Keratinocyte (primary cell): ENCODE data around the gene GADD45B. TPM values are rescaled to one million over a fixed set of nuclear protein-coding genes. Genes with fewer than 3 reads are reported as not detected.

ENCODE experiments used
- DNase-seq: peaks from one replicate; pipeline ENCODE4 v3.0.0-alpha.2; 2011; ENCODE audit warnings: low read depth, missing footprints, low spot score
- FAIRE-seq: peaks from 2 replicates; lab custom pipeline; 2011; peaks lifted over from hg19 to GRCh38; lab: Jason Lieb, UNC
- H2AFZ ChIP-seq: 2 replicates; pipeline ENCODE4 v1.6.0; 2012; ENCODE audit warnings: low read length, control low read depth, inconsistent platforms; ENCODE audit not compliant: control insufficient read depth
- H3K27ac ChIP-seq: 2 replicates; pipeline ENCODE4 v1.5.1; 2011; ENCODE audit warnings: low read length; ENCODE audit not compliant: control insufficient read depth, insufficient read depth
- H3K27me3 ChIP-seq: 3 replicates; pipeline ENCODE4 v1.6.0; 2011; ENCODE audit warnings: low read length; ENCODE audit not compliant: control insufficient read depth, insufficient read depth; ENCODE audit errors: extremely low read depth
- H3K36me3 ChIP-seq, 2 experiments: 2 replicates in 1 of 2; 3 replicates in 1 of 2; pipeline ENCODE4 v1.5.1; 2011; ENCODE audit warnings: low read length in 2 of 2, mild to moderate bottlenecking in 1 of 2; ENCODE audit not compliant: control insufficient read depth in 2 of 2, insufficient read depth in 2 of 2; ENCODE audit errors: extremely low read depth in 1 of 2
- H3K4me1 ChIP-seq: 3 replicates; pipeline ENCODE4 v1.5.1; 2011; ENCODE audit warnings: low read length; ENCODE audit not compliant: control insufficient read depth, insufficient read depth; ENCODE audit errors: extremely low read depth
- H3K4me2 ChIP-seq: 3 replicates; pipeline ENCODE4 v1.6.0; 2011; ENCODE audit warnings: low read depth, low read length; ENCODE audit not compliant: control insufficient read depth, insufficient read depth; ENCODE audit errors: extremely low read depth
- H3K4me3 ChIP-seq, 3 experiments: fragments of 200-600 bp in 1 of 3; sonication (generic) in 1 of 3; 2 replicates in 2 of 3; 3 replicates in 1 of 3; pipeline ENCODE4 v1.5.1; 2011 to 2016; ENCODE audit warnings: low read length in 3 of 3, mild to moderate bottlenecking in 3 of 3, control low read depth in 2 of 3, inconsistent platforms in 1 of 3, low read depth in 1 of 3, mixed read lengths in 1 of 3, mixed run types in 1 of 3, moderate library complexity in 1 of 3; ENCODE audit not compliant: control insufficient read depth in 2 of 3, insufficient read depth in 2 of 3; ENCODE audit errors: extremely low read depth in 1 of 3
- H3K79me2 ChIP-seq: 2 replicates; pipeline ENCODE4 v1.6.0; 2012; ENCODE audit warnings: low read length; ENCODE audit not compliant: control insufficient read depth, insufficient read depth
- H3K9ac ChIP-seq: 3 replicates; pipeline ENCODE4 v1.6.0; 2011; ENCODE audit warnings: low read length; ENCODE audit not compliant: control insufficient read depth, insufficient read depth; ENCODE audit errors: extremely low read depth
- H3K9me1 ChIP-seq: 3 replicates; pipeline ENCODE4 v1.6.0; 2011; ENCODE audit warnings: low read length; ENCODE audit not compliant: control insufficient read depth, insufficient read depth; ENCODE audit errors: extremely low read depth
- H3K9me3 ChIP-seq: 2 replicates; pipeline ENCODE4 v1.5.1; 2012; ENCODE audit warnings: low read depth, low read length; ENCODE audit not compliant: control insufficient read depth
- H4K20me1 ChIP-seq: 3 replicates; pipeline ENCODE4 v1.6.0; 2011; ENCODE audit warnings: low read length; ENCODE audit not compliant: control insufficient read depth, insufficient read depth; ENCODE audit errors: extremely low read depth
- EZH2 ChIP-seq: IDR thresholded peaks from one replicate; pipeline ENCODE4 v1.6.1; 2012; ENCODE audit warnings: inconsistent platforms, mild to moderate bottlenecking, low read length, moderate library complexity
- dilution Hi-C: fragments of 300-500 bp; cut with MboI; formaldehyde crosslinking; loops from one replicate; pipeline ENCODE4 v1.7.0; 2020; ENCODE audit warnings: low sequenced_read_pairs; ENCODE audit not compliant: extremely low pct_ligation_motif_present
- polyA plus RNA-seq, 5 experiments: library from polyadenylated mRNA; depleted of rRNA in 3 of 5; stranded (reverse) in 3 of 5; stranded (forward) in 1 of 5; unstranded in 1 of 5; fragments of >200 nt; gene quantifications; 1 replicate in 1 of 5; 2 replicates in 3 of 5; 3 replicates in 1 of 5; pipeline versions ENCODE4 v1.2.1 to v1.2.3, GENCODE V29; 2011 to 2012; ENCODE audit warnings: missing spikeins in 2 of 5, low read depth in 1 of 5, low replicate concordance in 1 of 5
- TF ChIP-seq, protein P1 (sequence below), 3 experiments: IDR thresholded peaks in 1 of 3; conservative IDR thresholded peaks in 1 of 3; optimal IDR thresholded peaks in 1 of 3; 2 replicates in 2 of 3; 3 replicates in 1 of 3; pipeline versions ENCODE3 to v1.5.1; 2011; ENCODE audit warnings: low read length in 3 of 3, mild to moderate bottlenecking in 3 of 3, moderate library complexity in 2 of 3, control low read depth in 1 of 3, inconsistent platforms in 1 of 3; ENCODE audit not compliant: insufficient read depth in 2 of 3; ENCODE audit errors: extremely low read depth in 1 of 3

The GADD45B gene
- polyA plus RNA-seq, 1 donor (not counting 4 experiments of a cell fraction or from before 2014, with no cell fraction given) = 20.6 TPM

DNA sequence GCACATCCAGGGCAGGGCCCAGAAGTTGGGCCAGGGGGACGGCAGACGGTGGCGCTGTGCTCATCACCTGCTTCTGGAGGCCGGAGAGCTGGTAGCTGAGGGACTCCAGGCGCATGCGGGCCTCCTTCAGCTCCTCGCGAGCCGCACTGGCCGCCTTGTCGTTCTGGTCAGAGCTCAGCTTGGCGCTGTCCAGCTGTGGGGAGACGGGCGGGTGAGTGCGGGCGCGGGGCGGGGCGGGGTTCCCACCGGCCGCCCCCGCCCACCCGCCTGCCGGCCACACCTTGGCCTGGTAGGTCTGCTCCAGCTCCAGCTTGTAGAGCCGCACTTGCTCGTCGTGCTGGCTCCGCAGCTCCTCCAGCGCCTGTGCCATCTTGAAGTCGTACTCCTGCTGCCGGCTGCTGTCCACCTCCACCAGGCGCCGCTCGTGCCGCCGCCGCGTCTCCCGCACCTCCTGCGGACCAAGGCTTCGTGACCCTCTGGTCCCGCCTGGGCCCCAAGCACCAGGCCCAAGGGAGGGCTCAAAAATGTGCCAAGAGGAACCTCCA lies 41.1 kb upstream of the GADD45B start:
- Histone ChIP-seq H3K4me1 (no peaks in the 10 kb centered on the region), H3K79me2 (peaks cover 13% of the 10 kb centered on the region), H3K4me3 (no peak overlapping the region), H3K36me3 (peaks cover 19 to 21% of the 10 kb centered on the region in 2 experiments), H2AFZ (no peak overlapping the region), H4K20me1 (no peaks in the 10 kb centered on the region), H3K27ac (no peak overlapping the region), H3K9me1 (no peaks in the 10 kb centered on the region), H3K9me3 (no peaks in the 10 kb centered on the region), H3K27me3 (no peaks in the 10 kb centered on the region), H3K4me2 (no peak overlapping the region), H3K9ac (no peak overlapping the region)
- dilution Hi-C loops = no loop called here
- TF ChIP-seq, protein P1, sequence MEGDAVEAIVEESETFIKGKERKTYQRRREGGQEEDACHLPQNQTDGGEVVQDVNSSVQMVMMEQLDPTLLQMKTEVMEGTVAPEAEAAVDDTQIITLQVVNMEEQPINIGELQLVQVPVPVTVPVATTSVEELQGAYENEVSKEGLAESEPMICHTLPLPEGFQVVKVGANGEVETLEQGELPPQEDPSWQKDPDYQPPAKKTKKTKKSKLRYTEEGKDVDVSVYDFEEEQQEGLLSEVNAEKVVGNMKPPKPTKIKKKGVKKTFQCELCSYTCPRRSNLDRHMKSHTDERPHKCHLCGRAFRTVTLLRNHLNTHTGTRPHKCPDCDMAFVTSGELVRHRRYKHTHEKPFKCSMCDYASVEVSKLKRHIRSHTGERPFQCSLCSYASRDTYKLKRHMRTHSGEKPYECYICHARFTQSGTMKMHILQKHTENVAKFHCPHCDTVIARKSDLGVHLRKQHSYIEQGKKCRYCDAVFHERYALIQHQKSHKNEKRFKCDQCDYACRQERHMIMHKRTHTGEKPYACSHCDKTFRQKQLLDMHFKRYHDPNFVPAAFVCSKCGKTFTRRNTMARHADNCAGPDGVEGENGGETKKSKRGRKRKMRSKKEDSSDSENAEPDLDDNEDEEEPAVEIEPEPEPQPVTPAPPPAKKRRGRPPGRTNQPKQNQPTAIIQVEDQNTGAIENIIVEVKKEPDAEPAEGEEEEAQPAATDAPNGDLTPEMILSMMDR (optimal IDR thresholded peaks at IDR 0.05 in 1 of 3, IDR thresholded peaks at IDR 0.05 in 1 of 3, conservative IDR thresholded peaks at IDR 0.05 in 1 of 3; ENCODE audit: extremely low read depth in 1 of 3, insufficient read depth in 2 of 3, low read length in 3 of 3) = no peak
- no peak for TF ChIP-seq EZH2
- no peak for DNase-seq
- FAIRE-seq = no peak

DNA sequence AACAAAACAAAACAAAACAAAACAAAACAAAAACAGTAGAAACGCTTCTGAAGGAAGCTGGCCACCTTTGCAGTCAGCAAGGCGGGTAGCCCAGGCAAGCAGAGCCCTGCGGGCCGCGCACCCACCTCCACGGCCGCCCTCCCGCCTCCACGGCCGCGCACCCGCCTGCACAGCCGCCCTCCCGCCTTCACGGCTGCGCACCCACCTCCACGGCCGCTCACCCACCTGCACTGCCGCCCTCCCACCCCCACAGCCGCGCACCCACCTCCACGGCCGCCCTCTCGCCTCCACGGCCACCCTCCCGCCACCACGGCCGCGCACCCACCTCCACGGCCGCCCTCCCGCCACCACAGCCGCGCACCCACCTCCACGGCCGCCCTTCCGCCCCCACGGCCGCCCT lies 39.5 kb upstream of the GADD45B start:
- peaks cover 25% of the 10 kb centered on the region for H3K79me2 ChIP-seq
- no peak overlapping the region for H3K9ac ChIP-seq
- H3K4me3 ChIP-seq = no peak overlapping the region
- no peak overlapping the region for H2AFZ ChIP-seq
- H3K36me3 ChIP-seq = peaks cover 14 to 22% of the 10 kb centered on the region in 2 experiments
- H3K9me1 ChIP-seq = no peaks in the 10 kb centered on the region
- no peaks in the 10 kb centered on the region for H3K4me1 ChIP-seq
- no peak for DNase-seq
- H3K27ac ChIP-seq = no peak overlapping the region
- H4K20me1 ChIP-seq = peaks cover 3% of the 10 kb centered on the region
- no peak for TF ChIP-seq EZH2
- TF ChIP-seq, protein P1 (optimal IDR thresholded peaks at IDR 0.05 in 1 of 3, IDR thresholded peaks at IDR 0.05 in 1 of 3, conservative IDR thresholded peaks at IDR 0.05 in 1 of 3; ENCODE audit: extremely low read depth in 1 of 3, insufficient read depth in 2 of 3, low read length in 3 of 3) = no peak
- dilution Hi-C loops = no loop called here
- H3K4me2 ChIP-seq = no peak overlapping the region
- FAIRE-seq = no peak
- no peaks in the 10 kb centered on the region for H3K9me3 ChIP-seq
- no peaks in the 10 kb centered on the region for H3K27me3 ChIP-seq
